Sigmoid colon (tissue), 7 donors: Measurements from ENCODE around the gene NPS. TPM values are rescaled to one million over a fixed set of nuclear protein-coding genes. Genes with fewer than 3 reads are reported as not detected.
A peak's percentile ranks its signal among the peaks of the same experiment; 100 is the strongest.

ENCODE experiments used
- DNase-seq: peaks from one replicate; pipeline ENCODE4 v3.0.0-alpha.2; 2019
- H3K27ac ChIP-seq, 4 donors: fragments of 200-600 bp; sonication (generic); one replicate each; pipeline ENCODE4 v1.5.1; 2016 to 2019; ENCODE audit warnings: mild to moderate bottlenecking in 1 of 4
- H3K27me3 ChIP-seq, 3 donors: fragments of 200-600 bp; sonication (generic); one replicate each; pipeline ENCODE4 v1.5.1; 2019; ENCODE audit warnings: mild to moderate bottlenecking in 1 of 3
- H3K36me3 ChIP-seq, 4 donors: fragments of 200-600 bp; sonication (generic); one replicate each; pipeline ENCODE4 v1.5.1; 2016 to 2019
- H3K4me1 ChIP-seq, 4 donors: fragments of 200-600 bp; sonication (generic); one replicate each; pipeline ENCODE4 v1.5.1; 2017 to 2019
- H3K4me3 ChIP-seq, 4 donors: fragments of 200-600 bp; sonication (generic); one replicate each; pipeline ENCODE4 v1.5.1; 2017 to 2019; ENCODE audit warnings: mild to moderate bottlenecking in 2 of 4, moderate library complexity in 1 of 4
- H3K9me3 ChIP-seq, 4 donors: fragments of 200-600 bp in 3 of 4; sonication (generic) in 3 of 4; one replicate each; pipeline versions ENCODE4 v1.5.1 to v1.6.1; 2013 to 2019
- EP300 ChIP-seq, 4 donors: sonication (generic); formaldehyde crosslinking; IDR thresholded peaks; one replicate each; pipeline ENCODE4 v1.6.1; 2017; ENCODE audit warnings: antibody characterized with exemption in 4 of 4
- POLR2A ChIP-seq, 2 donors: fragments of 450-650 bp; IDR thresholded peaks; one replicate each; pipeline ENCODE4 v1.6.1; 2016; ENCODE audit warnings: antibody characterized with exemption in 2 of 2, mild to moderate bottlenecking in 2 of 2, moderate library complexity in 2 of 2
- POLR2AphosphoS5 ChIP-seq, 4 donors: sonication (generic); formaldehyde crosslinking; IDR thresholded peaks; one replicate each; pipeline ENCODE4 v1.6.1; 2017; ENCODE audit warnings: antibody characterized with exemption in 4 of 4
- WGBS, 2 donors: extraction: QIAGEN DNeasy Blood & Tissue Kit; methylation state at CpG; one replicate each; pipeline ENCODE4 v1.1.7; 2013; 5-methylcytosine and 5-hydroxymethylcytosine counted together
- intact Hi-C: fragments of 100-400 bp; cut with DNase I; formaldehyde crosslinking; loops from one replicate; pipeline ENCODE4 v1.15.1; 2023
- polyA plus RNA-seq, 3 donors: library from polyadenylated mRNA; stranded (reverse); fragments of 200-250 nt; gene quantifications; one replicate each; pipeline ENCODE4 v1.2.3, GENCODE V29; 2013
- total RNA-seq, 4 donors: library from RNA; depleted of rRNA; stranded (reverse); fragments of >200 nt; gene quantifications; one replicate each; pipeline ENCODE4 v1.1.0, GENCODE V29; 2016
- TF ChIP-seq, protein P1 (sequence below), 4 experiments: fragments of 450-650 bp in 3 of 4; fragments of 200-600 bp in 1 of 4; IDR thresholded peaks; one replicate each; pipeline ENCODE4 v1.5.1; 2016 to 2019; ENCODE audit warnings: antibody characterized with exemption in 4 of 4, mild to moderate bottlenecking in 3 of 4, moderate library complexity in 2 of 4
- donor health status: healthy with polysubstance abuse.
- donor health status: Bipolar disorder and iron deficiency.
- donor health status: healthy.

The NPS gene
- total and polyA plus RNA-seq, 7 donors: not detected

GRCh38 chr10:127527891-127528290 is 21.2 kb upstream of the NPS start:
- 65 to 73% methylated on average over 8 of the region's 8 CpGs for WGBS, 2 donors
- H3K36me3 ChIP-seq: no peaks in the 10 kb centered on the region
- intact Hi-C loops: no loop called here
- DNase-seq: no peak
- TF ChIP-seq POLR2A (IDR thresholded peaks at IDR 0.05) (no peak), POLR2AphosphoS5 (IDR thresholded peaks at IDR 0.05) (no peak), EP300 (IDR thresholded peaks at IDR 0.05) (no peak)
- TF ChIP-seq, protein P1, sequence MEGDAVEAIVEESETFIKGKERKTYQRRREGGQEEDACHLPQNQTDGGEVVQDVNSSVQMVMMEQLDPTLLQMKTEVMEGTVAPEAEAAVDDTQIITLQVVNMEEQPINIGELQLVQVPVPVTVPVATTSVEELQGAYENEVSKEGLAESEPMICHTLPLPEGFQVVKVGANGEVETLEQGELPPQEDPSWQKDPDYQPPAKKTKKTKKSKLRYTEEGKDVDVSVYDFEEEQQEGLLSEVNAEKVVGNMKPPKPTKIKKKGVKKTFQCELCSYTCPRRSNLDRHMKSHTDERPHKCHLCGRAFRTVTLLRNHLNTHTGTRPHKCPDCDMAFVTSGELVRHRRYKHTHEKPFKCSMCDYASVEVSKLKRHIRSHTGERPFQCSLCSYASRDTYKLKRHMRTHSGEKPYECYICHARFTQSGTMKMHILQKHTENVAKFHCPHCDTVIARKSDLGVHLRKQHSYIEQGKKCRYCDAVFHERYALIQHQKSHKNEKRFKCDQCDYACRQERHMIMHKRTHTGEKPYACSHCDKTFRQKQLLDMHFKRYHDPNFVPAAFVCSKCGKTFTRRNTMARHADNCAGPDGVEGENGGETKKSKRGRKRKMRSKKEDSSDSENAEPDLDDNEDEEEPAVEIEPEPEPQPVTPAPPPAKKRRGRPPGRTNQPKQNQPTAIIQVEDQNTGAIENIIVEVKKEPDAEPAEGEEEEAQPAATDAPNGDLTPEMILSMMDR (IDR thresholded peaks at IDR 0.05): no peak
- no peaks in the 10 kb centered on the region for H3K27me3 ChIP-seq
- H3K9me3 ChIP-seq: no peaks in the 10 kb centered on the region
- H3K27ac ChIP-seq: peak overlapping the region in 2 of 4 donors; percentile 11 to 26
- H3K4me3 ChIP-seq: no peak overlapping the region
- no peaks in the 10 kb centered on the region for H3K4me1 ChIP-seq

DNA sequence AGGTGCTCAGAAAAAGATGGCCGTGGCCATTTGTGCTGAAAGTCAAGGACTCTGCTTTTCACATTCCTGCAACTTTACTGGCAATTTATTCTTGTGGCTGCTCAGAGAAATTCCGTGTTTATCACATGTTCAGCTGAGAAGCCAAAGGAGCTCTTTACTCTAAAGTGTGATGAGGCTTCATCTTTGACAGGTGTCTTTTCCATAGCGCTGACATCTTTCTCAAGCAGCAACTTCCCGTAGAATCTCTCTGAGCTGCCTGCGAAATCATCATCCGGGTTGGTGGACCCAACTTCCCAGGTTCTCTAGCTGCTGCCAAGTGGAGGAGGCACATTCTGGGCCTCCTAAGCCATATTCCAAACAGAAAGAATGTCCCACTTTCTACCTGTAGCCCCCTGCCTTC is 16.9 kb upstream of the NPS start:
- Histone ChIP-seq H3K27ac (no peak overlapping the region), H3K9me3 (no peaks in the 10 kb centered on the region), H3K4me1 (no peaks in the 10 kb centered on the region), H3K4me3 (no peak overlapping the region), H3K36me3 (no peaks in the 10 kb centered on the region), H3K27me3 (no peaks in the 10 kb centered on the region)
- intact Hi-C loops: no loop called here
- DNase-seq: no peak
- WGBS, 2 donors: 84 to 92% methylated on average over 6 of the region's 6 CpGs
- TF ChIP-seq, protein P1 (IDR thresholded peaks at IDR 0.05): no peak
- TF ChIP-seq POLR2AphosphoS5 (IDR thresholded peaks at IDR 0.05): no peak
- no peak for TF ChIP-seq EP300 (IDR thresholded peaks at IDR 0.05)
- TF ChIP-seq POLR2A (IDR thresholded peaks at IDR 0.05): no peak

DNA sequence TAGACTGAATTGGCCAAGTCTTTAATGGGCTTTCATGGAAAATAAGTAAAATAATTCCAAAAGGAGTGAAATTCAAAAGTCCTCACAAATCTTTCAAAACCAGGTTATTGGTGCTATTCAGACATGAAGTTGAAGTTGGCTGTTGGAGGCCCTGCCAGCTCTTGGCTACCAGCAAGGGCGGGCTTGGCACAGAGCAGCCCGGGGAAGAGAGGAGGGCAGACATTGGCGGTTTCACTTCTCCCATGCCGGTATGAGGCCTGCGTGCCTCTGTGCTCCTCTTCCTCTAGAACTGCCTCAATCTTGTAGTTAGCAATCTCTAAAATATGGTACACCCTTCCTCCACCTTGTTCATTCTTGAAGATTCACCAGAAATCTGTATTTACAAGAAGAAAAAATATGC is 16.4 kb upstream of the NPS start:
- H3K36me3 ChIP-seq: no peaks in the 10 kb centered on the region
- H3K4me1 ChIP-seq: no peaks in the 10 kb centered on the region
- H3K9me3 ChIP-seq: no peaks in the 10 kb centered on the region
- intact Hi-C loops: no loop called here
- no peak overlapping the region for H3K4me3 ChIP-seq
- H3K27me3 ChIP-seq: no peaks in the 10 kb centered on the region
- TF ChIP-seq POLR2A (IDR thresholded peaks at IDR 0.05) (no peak), EP300 (IDR thresholded peaks at IDR 0.05) (no peak), POLR2AphosphoS5 (IDR thresholded peaks at IDR 0.05) (no peak)
- TF ChIP-seq, protein P1 (IDR thresholded peaks at IDR 0.05): no peak
- 90 to 92% methylated on average over 5 of the region's 5 CpGs for WGBS, 2 donors
- no peak overlapping the region for H3K27ac ChIP-seq
- no peak for DNase-seq

GRCh38 chr10:127534074-127534473 is 15.0 kb upstream of the NPS start:
- no peak for DNase-seq
- H3K4me1 ChIP-seq: no peaks in the 10 kb centered on the region
- no peak overlapping the region for H3K4me3 ChIP-seq
- no peak for TF ChIP-seq POLR2AphosphoS5 (IDR thresholded peaks at IDR 0.05)
- no peak for TF ChIP-seq POLR2A (IDR thresholded peaks at IDR 0.05)
- TF ChIP-seq, protein P1 (IDR thresholded peaks at IDR 0.05): no peak
- TF ChIP-seq EP300 (IDR thresholded peaks at IDR 0.05): no peak
- no peaks in the 10 kb centered on the region for H3K27me3 ChIP-seq
- H3K27ac ChIP-seq: no peak overlapping the region
- intact Hi-C loops: no loop called here
- no peaks in the 10 kb centered on the region for H3K9me3 ChIP-seq
- WGBS, 2 donors: 68 to 72% methylated on average over 6 of the region's 6 CpGs
- no peaks in the 10 kb centered on the region for H3K36me3 ChIP-seq

- TF ChIP-seq POLR2AphosphoS5 (IDR thresholded peaks at IDR 0.05): no peak
- TF ChIP-seq, protein P1 (IDR thresholded peaks at IDR 0.05): no peak
- no peak for TF ChIP-seq POLR2A (IDR thresholded peaks at IDR 0.05)
- TF ChIP-seq EP300 (IDR thresholded peaks at IDR 0.05): no peak
These were observed 14.6 kb upstream of the NPS start for GRCh38 chr10:127534496-127534895.

More at GRCh38 chr10:127534496-127534895, 14.6 kb upstream of the NPS start:
- no peak overlapping the region for H3K4me3 ChIP-seq
- H3K9me3 ChIP-seq: no peaks in the 10 kb centered on the region
- intact Hi-C loops: no loop called here
- DNase-seq: no peak
- no peaks in the 10 kb centered on the region for H3K27me3 ChIP-seq
- WGBS, 2 donors: 82 to 91% methylated on average over 1 of the region's 1 CpG
- no peaks in the 10 kb centered on the region for H3K4me1 ChIP-seq
- no peak overlapping the region for H3K27ac ChIP-seq
- H3K36me3 ChIP-seq: no peaks in the 10 kb centered on the region
